Activated naive CD8-positive, alpha-beta T cell treated with anti-CD3 and anti-CD28 coated beads, Interleukin-2, amount 10 ng/mL, durations not matched to agents 7 days and 5 days (primary cell): ENCODE data around the gene TNK1. TPM values are rescaled to one million over a fixed set of nuclear protein-coding genes. Genes with fewer than 3 reads are reported as not detected.

Experiments used
- ATAC-seq: fragments of 150-1000 bp; cut with Tn5 transposase; one replicate; pipeline ENCODE4 v1.10.0; 2021; ENCODE audit warnings: low read depth, moderate library complexity
- POLR2A ChIA-PET: fragments of 350-600 bp; sonication (Branson Sonifier 250); formaldehyde crosslinking; loops from one replicate; lab custom pipeline; 2021; ENCODE audit warnings: antibody characterized with exemption; lab: Charles Lee
- DNase-seq: peaks from one replicate; pipeline ENCODE4 v3.0.0; 2021
- H3K27ac Mint-ChIP-seq: one replicate; pipeline ENCODE4 v1.8.0; 2022; ENCODE audit warnings: mild to moderate bottlenecking, mixed read lengths
- H3K27me3 Mint-ChIP-seq: one replicate; pipeline ENCODE4 v1.8.0; 2022; ENCODE audit warnings: mild to moderate bottlenecking, moderate library complexity, mixed read lengths
- H3K36me3 Mint-ChIP-seq: one replicate; pipeline ENCODE4 v1.8.0; 2021; ENCODE audit warnings: mild to moderate bottlenecking, mixed read lengths
- H3K4me1 Mint-ChIP-seq: one replicate; pipeline ENCODE4 v1.8.0; 2021; ENCODE audit warnings: mixed read lengths
- H3K4me3 Mint-ChIP-seq: one replicate; pipeline ENCODE4 v1.8.0; 2022; ENCODE audit warnings: mild to moderate bottlenecking, moderate library complexity, mixed read lengths
- H3K9me3 Mint-ChIP-seq: one replicate; pipeline ENCODE4 v1.8.0; 2021; ENCODE audit warnings: mixed read lengths
- total RNA-seq, 2 experiments: library from RNA; stranded (reverse); gene quantifications; one replicate each; pipeline ENCODE4 v1.2.3, GENCODE V29; 2021

Gene TNK1
- total RNA-seq, 2 experiments from 2014 or later = 5.2 to 6.5 TPM

- Mint-ChIP-seq H3K9me3 (no peaks in the 10 kb centered on the region), H3K4me1 (peaks cover 1% of the 10 kb centered on the region), H3K27ac (no peak overlapping the region), H3K27me3 (no peaks in the 10 kb centered on the region), H3K36me3 (no peaks in the 10 kb centered on the region), H3K4me3 (no peak overlapping the region)
- POLR2A ChIA-PET = no interaction called here
- DNase-seq (no peak), ATAC-seq (no peak)
These were observed 44.9 kb downstream of the TNK1 start for GRCh38 chr17:7425756-7426155.

DNA sequence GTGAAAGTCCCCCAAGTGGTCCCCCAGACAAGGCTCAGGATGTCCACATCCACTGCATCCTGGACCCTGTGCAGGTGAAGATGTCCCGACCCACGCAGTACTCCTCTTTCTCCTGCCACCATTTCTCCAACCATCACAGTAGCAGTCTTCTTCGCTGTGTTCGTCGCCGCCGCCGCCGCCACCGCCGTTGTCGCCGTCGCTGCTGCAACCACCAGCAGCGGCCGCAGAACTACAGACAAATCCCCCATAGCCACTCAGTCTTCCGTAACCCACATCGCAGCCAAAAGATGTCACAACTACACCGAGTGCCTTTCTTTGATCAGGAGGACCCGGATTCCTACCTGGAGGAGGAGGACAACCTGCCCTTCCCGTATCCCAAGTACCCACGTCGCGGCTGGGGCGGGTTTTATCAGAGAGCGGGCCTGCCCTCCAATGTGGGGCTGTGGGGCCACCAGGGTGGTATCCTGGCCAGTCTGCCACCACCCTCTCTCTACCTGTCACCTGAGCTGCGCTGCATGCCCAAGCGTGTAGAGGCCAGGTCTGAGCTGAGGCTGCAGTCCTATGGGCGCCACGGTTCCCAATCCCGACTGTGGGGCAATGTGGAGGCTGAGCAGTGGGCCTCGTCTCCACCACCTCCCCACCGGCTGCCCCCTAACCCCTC lies 45.4 kb downstream of the TNK1 start:
- POLR2A ChIA-PET = no interaction called here
- no peak overlapping the region for H3K27ac Mint-ChIP-seq
- ATAC-seq = no peak
- peaks cover 1% of the 10 kb centered on the region for H3K4me1 Mint-ChIP-seq
- no peak for DNase-seq
- H3K36me3 Mint-ChIP-seq = no peaks in the 10 kb centered on the region
- no peak overlapping the region for H3K4me3 Mint-ChIP-seq
- no peaks in the 10 kb centered on the region for H3K27me3 Mint-ChIP-seq
- no peaks in the 10 kb centered on the region for H3K9me3 Mint-ChIP-seq

- ATAC-seq = no peak
- H3K27ac Mint-ChIP-seq = no peak overlapping the region
- H3K27me3 Mint-ChIP-seq = no peaks in the 10 kb centered on the region
- H3K9me3 Mint-ChIP-seq = no peaks in the 10 kb centered on the region
- POLR2A ChIA-PET = no interaction called here
- H3K4me1 Mint-ChIP-seq = peaks cover 1% of the 10 kb centered on the region
- no peak for DNase-seq
- H3K4me3 Mint-ChIP-seq = no peak overlapping the region
- no peaks in the 10 kb centered on the region for H3K36me3 Mint-ChIP-seq
These were observed 46.1 kb downstream of the TNK1 start for GRCh38 chr17:7426896-7427489.

DNA sequence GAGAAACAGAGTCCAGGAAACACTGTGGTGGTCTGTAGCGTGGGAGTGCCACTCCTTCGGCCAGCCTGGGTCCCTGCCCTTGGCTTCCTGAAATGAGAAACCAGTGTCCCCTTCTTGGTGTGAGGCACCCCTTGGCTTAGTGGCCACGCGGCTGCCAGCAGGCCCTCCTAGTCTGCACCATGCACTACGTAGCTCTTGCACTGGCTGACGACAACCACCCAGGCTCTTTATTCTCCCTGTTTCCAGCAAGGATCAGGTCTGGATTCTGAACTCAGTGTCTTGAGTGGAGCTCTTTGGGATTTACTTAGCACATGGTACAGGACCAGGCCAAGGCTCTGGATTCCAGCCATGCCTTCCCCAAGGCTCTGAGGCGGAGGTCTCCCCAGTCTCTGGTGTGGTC lies 46.7 kb downstream of the TNK1 start:
- no peak overlapping the region for H3K27ac Mint-ChIP-seq
- DNase-seq = no peak
- ATAC-seq = no peak
- no peak overlapping the region for H3K4me3 Mint-ChIP-seq
- H3K9me3 Mint-ChIP-seq = no peaks in the 10 kb centered on the region
- H3K36me3 Mint-ChIP-seq = no peaks in the 10 kb centered on the region
- peaks cover 1% of the 10 kb centered on the region for H3K4me1 Mint-ChIP-seq
- POLR2A ChIA-PET = no interaction called here
- no peaks in the 10 kb centered on the region for H3K27me3 Mint-ChIP-seq

DNA sequence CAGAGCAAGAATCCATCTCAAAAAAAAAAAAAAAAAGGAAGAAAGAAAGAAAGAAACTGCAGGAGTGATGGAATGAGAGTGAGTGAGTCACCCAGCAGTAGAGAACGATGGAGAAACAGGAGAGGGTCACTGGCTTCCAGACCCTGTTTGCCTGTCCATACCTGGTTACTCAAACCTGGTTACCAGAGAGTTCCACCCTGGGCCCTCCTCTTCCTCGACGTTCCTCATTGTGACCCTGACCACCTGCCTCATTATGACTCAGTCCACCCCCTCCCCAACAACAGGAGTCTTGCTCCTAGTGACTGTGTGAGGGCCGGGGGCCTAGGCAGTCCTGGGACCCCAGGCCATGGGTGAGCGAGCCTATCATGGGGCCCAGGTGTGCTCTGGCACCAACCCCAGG lies 47.7 kb downstream of the TNK1 start, which contains the start of gene SPEM3:
TSS of gene SPEM3 (plus strand) at position 301 of the 400 bp plus-strand sequence. CDS start at position 347, 46 bp downstream.
- POLR2A ChIA-PET = no interaction called here
- ATAC-seq (no peak), DNase-seq (no peak)
- H3K4me3 Mint-ChIP-seq = no peak within 1 kb of the TSS
- H3K27me3 Mint-ChIP-seq = no peaks in the 10 kb centered on the region
- H3K27ac Mint-ChIP-seq = no peak within 1 kb of the TSS
- peaks cover 1% of the 10 kb centered on the region for H3K4me1 Mint-ChIP-seq
- no peaks in the 10 kb centered on the region for H3K36me3 Mint-ChIP-seq
- H3K9me3 Mint-ChIP-seq = no peaks in the 10 kb centered on the region

DNA sequence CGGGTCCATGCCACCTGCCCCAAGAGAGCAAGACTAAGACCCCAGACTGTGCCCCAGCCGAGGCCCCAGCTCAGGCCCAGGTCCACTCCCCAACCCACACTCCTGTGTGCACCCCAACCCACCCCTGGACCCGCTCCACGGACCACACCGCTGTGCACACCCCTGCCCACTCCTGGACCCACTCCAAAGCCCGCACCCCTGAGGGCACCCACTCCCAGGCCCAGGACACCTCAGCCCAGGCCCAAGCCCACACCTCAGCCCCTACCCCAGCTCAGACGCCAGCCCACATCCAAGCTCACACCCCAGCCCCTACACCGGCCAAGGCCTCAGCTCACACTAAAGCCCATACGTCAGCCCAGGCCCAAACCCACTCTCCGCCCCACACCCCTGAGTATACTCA lies 48.8 kb downstream of the TNK1 start:
- Mint-ChIP-seq H3K36me3 (no peaks in the 10 kb centered on the region), H3K9me3 (no peaks in the 10 kb centered on the region), H3K4me3 (no peak overlapping the region), H3K27ac (no peak overlapping the region), H3K4me1 (no peaks in the 10 kb centered on the region), H3K27me3 (no peaks in the 10 kb centered on the region)
- no peak for ATAC-seq
- POLR2A ChIA-PET = no interaction called here
- no peak for DNase-seq

DNA sequence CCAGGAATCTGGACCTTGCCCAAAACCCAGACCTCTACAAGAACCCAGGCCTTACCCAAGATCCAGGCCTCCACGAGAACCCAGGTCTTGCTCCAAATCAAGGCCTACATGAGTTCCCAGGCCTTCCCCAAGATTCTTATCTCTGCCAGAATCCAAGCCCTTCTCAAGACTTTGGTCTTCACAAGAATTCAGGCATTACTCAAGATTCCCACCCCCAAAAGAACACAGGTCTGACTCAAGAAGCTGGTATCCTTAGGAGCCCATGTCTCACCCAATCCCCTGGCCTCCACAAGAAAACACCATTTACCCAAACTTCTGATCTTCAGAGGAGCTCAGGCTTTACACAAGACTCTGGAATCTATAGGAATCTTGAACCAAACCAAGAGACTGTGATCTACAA lies 50.3 kb downstream of the TNK1 start:
- H3K4me3 Mint-ChIP-seq = no peak overlapping the region
- H3K36me3 Mint-ChIP-seq = no peaks in the 10 kb centered on the region
- POLR2A ChIA-PET = no interaction called here
- H3K27ac Mint-ChIP-seq = no peak overlapping the region
- DNase-seq (no peak), ATAC-seq (no peak)
- no peaks in the 10 kb centered on the region for H3K27me3 Mint-ChIP-seq
- no peaks in the 10 kb centered on the region for H3K9me3 Mint-ChIP-seq
- peaks cover 2% of the 10 kb centered on the region for H3K4me1 Mint-ChIP-seq

GRCh38 chr17:7432296-7432695 lies 51.4 kb downstream of the TNK1 start:
- no peak overlapping the region for H3K27ac Mint-ChIP-seq
- ATAC-seq (no peak), DNase-seq (no peak)
- POLR2A ChIA-PET = interaction anchor here (0.8 kb wide), 1 partner anchor 29 kb away, joined by 3 read pairs; no protein-coding TSS in a partner anchor
- H3K36me3 Mint-ChIP-seq = peaks cover 2% of the 10 kb centered on the region
- peaks cover 4% of the 10 kb centered on the region for H3K4me1 Mint-ChIP-seq
- H3K9me3 Mint-ChIP-seq = no peaks in the 10 kb centered on the region
- H3K27me3 Mint-ChIP-seq = no peaks in the 10 kb centered on the region
- no peak overlapping the region for H3K4me3 Mint-ChIP-seq

GRCh38 chr17:7435676-7436555 lies 55.0 kb downstream of the TNK1 start:
- H3K36me3 Mint-ChIP-seq = peaks cover 4% of the 10 kb centered on the region
- peak; percentile 27 for ATAC-seq
- POLR2A ChIA-PET = interaction anchor here (0.5 to 4.4 kb wide), 21 partner anchors 9 to 763 kb away, joined by 3 to 66 read pairs (median 5); partner anchors contain the start of genes ACAP1, CD68, CHRNB1 and FXR2
- peaks cover 23% of the 10 kb centered on the region for H3K4me1 Mint-ChIP-seq
- no peaks in the 10 kb centered on the region for H3K27me3 Mint-ChIP-seq
- H3K27ac Mint-ChIP-seq = peak overlapping the region; percentile 96
- peak overlapping the region; percentile 96 for H3K4me3 Mint-ChIP-seq
- peak; percentile 84 for DNase-seq
- H3K9me3 Mint-ChIP-seq = no peaks in the 10 kb centered on the region

DNA sequence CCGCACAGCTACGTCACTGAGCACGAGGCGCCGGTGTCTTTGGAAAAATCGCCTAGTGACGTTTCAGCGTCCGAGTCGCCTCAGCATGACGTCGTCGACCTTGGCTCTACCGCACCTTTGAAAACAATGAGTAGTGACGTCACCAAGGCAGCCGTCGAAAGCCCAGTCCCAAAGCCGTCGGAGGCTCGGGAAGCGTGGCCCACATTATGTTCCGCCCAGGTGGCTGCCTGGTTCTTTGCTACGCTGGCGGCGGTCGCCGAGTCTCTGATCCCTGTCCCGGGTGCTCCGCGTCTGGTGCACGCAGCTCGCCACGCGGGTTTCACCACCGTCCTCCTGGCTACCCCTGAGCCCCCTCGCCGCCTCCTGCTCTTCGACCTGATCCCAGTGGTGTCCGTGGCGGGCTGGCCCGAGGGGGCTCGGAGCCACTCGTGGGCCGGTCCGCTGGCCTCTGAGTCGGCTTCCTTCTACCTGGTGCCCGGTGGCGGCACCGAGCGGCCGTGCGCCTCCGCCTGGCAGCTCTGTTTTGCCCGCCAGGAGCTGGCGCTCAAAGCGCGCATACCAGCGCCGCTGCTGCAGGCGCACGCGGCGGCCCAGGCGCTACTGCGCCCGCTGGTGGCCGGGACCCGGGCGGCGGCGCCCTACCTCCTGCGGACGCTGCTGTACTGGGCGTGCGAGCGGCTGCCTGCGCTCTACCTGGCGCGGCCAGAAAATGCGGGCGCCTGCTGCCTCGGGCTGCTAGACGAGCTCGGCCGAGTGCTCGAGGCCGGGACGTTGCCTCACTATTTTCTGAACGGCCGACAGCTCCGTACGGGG lies 55.9 kb downstream of the TNK1 start:
- Mint-ChIP-seq H3K27me3 (peaks cover 3% of the 10 kb centered on the region), H3K4me3 (peak overlapping the region; percentile 96), H3K36me3 (peaks cover 6% of the 10 kb centered on the region), H3K27ac (peak overlapping the region; percentile 96), H3K4me1 (peaks cover 24% of the 10 kb centered on the region), H3K9me3 (no peaks in the 10 kb centered on the region)
- ATAC-seq (peak; percentile 70), DNase-seq (peak; percentile 91)
- POLR2A ChIA-PET = interaction anchor here (1.0 to 4.4 kb wide), 19 partner anchors 9 to 250 kb away, joined by 3 to 66 read pairs (median 7); partner anchors contain the start of genes ACAP1, CHRNB1, FXR2 and MPDU1

GRCh38 chr17:7437369-7437863 lies 56.5 kb downstream of the TNK1 start:
- H3K27me3 Mint-ChIP-seq = peaks cover 4% of the 10 kb centered on the region
- H3K4me3 Mint-ChIP-seq = peak overlapping the region; percentile 96
- ATAC-seq = no peak
- POLR2A ChIA-PET = interaction anchor here (1.0 to 4.4 kb wide), 15 partner anchors 8 to 152 kb away, joined by 4 to 66 read pairs (median 9); partner anchors contain the start of genes CHRNB1, POLR2A, SENP3 and SLC35G6
- peaks cover 24% of the 10 kb centered on the region for H3K4me1 Mint-ChIP-seq
- no peak for DNase-seq
- H3K27ac Mint-ChIP-seq = peak overlapping the region; percentile 77
- H3K9me3 Mint-ChIP-seq = no peaks in the 10 kb centered on the region
- peaks cover 10% of the 10 kb centered on the region for H3K36me3 Mint-ChIP-seq

GRCh38 chr17:7437950-7438614 lies 57.2 kb downstream of the TNK1 start:
- POLR2A ChIA-PET = interaction anchor here (0.8 to 4.4 kb wide), 12 partner anchors 9 to 141 kb away, joined by 3 to 66 read pairs (median 4); partner anchors contain the start of genes CD68, POLR2A, SLC35G6 and TMEM256
- ATAC-seq = no peak
- H3K27me3 Mint-ChIP-seq = peaks cover 4% of the 10 kb centered on the region

More at GRCh38 chr17:7437950-7438614, 57.2 kb downstream of the TNK1 start:
- peak overlapping the region; percentile 77 for H3K27ac Mint-ChIP-seq
- H3K4me3 Mint-ChIP-seq = peak overlapping the region; percentile 96
- DNase-seq = peak; percentile 84
- peaks cover 12% of the 10 kb centered on the region for H3K36me3 Mint-ChIP-seq
- H3K9me3 Mint-ChIP-seq = no peaks in the 10 kb centered on the region
- peaks cover 24% of the 10 kb centered on the region for H3K4me1 Mint-ChIP-seq
